ENCODE data around the gene KAZN.

The KAZN gene

GRCh38 chr1:15080328-15081007 is 482.0 kb downstream of the KAZN start:
- no peak for DNase-seq

GRCh38 chr1:15081102-15081501 is 482.6 kb downstream of the KAZN start:
- DNase-seq: no peak

GRCh38 chr1:15083578-15083977 is 485.1 kb downstream of the KAZN start:
- no peak for DNase-seq

GRCh38 chr1:15088281-15088971 is 489.9 kb downstream of the KAZN start:
- DNase-seq: no peak

- DNase-seq: no peak
Measured at GRCh38 chr1:15089258-15089992, 490.9 kb downstream of the KAZN start.

- peak; percentile 4 for DNase-seq
Measured at GRCh38 chr1:15090373-15090772, 491.9 kb downstream of the KAZN start.

GRCh38 chr1:15094056-15094455 is 495.6 kb downstream of the KAZN start:
- no peak for DNase-seq

DNA sequence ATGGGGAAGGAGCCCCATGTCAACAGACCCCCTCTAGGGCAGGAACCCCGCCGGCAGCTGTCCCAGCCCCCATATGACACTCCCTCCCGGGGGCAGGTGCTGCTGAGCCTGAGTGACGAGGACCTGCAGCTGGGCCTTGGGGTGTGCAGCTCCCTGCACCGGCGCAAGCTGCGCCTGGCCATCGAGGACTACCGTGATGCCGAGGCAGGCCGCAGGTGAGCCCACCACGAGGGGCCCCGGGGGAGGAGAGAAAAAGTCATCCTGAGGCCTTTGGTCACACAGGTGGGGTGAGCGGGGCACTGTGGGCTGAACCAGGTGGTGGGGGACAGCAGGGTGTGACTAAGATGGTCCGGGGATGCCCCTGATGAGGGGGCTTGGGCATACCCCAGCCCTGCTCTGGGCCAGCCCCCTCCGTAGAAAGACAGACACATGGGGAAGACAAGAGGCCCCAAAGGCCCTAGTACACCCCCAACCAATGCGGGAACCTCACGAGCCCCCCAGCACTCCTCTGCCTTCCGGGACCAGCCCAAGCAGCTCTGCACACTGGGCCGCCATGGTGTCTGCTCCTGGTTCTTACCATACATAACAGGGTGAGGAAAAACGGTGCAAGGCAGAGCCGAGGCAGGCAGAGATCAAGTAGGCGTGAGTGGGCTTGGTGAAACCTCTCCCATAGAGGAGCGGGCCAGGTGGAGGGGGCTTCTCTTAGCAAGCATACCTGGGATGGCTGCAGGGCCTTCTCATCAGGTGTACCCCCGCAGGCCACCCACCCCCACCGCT is 496.4 kb downstream of the KAZN start:
- DNase-seq: no peak

DNA sequence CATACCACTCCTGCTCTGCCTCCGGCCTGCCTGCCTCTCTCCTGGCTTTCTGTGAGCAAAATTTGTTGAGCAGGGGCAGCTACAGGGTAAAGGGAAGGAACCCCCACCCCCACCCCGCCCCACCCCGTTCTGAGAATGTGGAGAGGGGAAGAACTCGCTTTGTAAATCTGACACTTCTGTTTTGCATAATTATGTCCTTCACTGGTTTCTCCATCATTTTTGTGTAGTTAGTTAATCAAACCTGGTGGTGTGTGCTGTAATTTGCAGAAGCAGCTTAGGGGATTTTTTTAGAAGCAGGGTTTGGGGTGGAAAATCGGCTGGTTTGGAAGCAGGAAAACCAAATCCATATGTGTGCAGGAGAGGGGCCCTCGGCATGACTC is 497.0 kb downstream of the KAZN start:
- no peak for DNase-seq

DNA sequence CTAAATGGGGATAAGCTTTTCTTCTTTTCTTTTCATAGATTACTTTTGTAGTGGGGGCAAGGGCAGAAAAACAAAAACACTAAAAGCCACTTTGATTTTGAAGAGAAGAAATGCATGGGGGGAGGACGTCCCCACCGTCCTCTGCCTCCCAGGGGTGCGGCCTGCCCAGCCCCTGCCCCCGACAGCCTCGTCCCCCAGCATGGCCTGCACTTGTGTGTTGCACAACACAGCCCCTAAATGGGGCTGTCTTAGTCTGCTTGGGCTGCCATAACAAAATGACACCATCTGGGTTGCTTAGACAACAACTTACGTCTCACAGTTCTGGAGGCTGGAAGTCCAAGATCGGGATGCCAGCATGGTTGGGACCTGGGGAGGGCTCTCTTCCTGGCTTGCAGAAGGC is 497.8 kb downstream of the KAZN start:
- DNase-seq: no peak

GRCh38 chr1:15098176-15099125 is 500.0 kb downstream of the KAZN start:
- no peak for DNase-seq

GRCh38 chr1:15099441-15100120 is 501.1 kb downstream of the KAZN start:
- no peak for DNase-seq

- DNase-seq: no peak
Measured at GRCh38 chr1:15100121-15100879, 501.8 kb downstream of the KAZN start.

DNA sequence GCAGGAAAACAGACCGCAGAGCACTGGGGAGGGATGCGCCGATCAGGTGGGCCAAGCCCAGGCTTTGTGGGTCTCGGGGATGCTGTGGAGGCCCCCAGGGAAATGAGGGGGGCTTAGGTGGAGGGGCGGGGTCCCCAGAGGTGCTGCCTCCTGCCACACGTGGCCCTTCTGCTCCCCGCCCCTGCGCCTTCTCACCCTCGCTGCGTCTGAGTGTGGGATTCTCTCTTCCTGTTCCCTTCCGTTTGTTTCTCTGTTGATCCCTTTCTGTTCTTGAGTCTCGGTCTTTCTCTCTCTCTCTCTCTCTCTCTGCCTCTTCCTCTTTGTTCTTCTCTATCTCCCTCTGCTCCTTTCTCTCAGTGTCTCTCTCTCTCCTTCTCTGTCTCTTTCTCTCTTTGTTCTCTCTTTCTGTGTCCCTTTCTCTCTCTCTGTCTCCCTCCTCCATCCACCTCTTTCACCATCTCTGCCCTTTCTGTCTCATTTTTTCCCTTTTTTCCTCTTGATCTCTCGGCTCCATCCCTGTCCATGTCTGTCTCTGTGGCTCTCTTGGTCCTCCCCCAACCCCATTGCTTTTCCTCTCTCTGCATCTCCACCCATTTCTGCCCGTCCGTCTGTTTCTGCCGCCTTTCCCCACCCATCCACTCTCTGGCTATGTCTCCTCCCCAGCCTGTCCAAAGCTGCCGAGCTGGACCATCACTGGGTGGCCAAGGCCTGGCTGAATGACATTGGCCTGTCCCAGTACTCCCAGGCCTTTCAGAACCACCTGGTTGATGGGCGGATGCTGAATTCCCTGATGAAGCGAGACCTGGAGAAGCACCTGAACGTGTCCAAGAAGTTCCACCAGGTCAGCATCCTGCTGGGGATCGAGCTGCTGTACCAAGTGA is 502.6 kb downstream of the KAZN start:
- no peak for DNase-seq

- no peak for DNase-seq
Measured at GRCh38 chr1:15101801-15102200, 503.3 kb downstream of the KAZN start.

DNA sequence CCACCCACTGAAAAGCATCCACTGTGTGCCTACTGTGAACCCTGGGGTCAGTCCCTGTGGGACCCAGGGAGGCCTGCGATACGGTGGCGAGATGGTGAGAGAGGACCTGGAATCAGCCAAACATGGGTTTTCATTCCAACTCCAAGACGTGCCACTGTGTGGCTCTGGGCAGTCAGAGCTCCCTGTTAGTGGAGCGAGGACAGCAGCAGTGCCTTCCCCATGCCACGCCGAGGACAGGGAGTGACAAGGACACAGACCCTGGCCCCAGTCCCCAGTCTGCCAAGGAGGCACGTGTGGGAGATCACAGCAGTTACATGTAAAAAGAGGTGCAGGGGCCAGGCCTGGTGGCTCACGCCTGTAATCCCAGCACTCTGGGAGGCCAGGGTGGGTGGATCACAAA is 504.2 kb downstream of the KAZN start:
- no peak for DNase-seq

DNA sequence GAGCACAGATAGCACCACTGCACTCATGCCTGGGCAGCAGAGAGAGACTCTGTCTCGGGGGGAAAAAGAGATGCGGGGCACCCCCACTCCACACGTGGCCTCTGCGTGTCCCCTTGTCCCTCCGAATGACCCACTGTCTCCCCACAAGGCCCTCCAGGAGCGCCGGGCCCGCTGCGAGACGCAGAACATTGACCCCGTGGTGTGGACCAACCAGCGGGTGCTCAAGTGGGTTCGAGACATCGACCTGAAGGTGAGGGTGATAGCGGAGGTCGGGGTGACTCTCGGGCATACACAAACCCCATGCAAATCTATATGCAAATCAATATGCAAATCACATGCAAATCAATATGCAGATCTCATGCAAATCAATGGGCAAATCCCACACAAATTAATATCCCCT is 504.7 kb downstream of the KAZN start:
- no peak for DNase-seq

DNA sequence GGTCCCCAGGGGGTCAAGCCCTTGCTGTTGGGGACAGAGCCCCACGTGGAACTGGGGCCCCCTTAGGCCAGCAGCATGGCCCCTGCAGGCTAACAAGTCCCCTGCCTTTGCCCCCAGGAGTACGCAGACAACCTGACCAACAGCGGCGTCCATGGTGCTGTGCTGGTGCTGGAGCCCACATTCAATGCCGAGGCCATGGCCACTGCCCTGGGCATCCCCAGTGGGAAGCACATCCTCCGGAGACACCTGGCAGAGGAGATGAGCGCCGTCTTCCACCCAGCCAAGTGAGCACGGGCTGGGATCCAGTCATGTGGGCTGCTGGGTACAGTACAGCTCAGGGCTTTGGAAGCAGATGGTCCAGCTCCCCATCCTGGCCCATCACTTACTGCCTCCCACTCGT is 505.4 kb downstream of the KAZN start:
- DNase-seq: no peak

- no peak for DNase-seq
Measured at GRCh38 chr1:15104768-15105167, 506.3 kb downstream of the KAZN start.

DNA sequence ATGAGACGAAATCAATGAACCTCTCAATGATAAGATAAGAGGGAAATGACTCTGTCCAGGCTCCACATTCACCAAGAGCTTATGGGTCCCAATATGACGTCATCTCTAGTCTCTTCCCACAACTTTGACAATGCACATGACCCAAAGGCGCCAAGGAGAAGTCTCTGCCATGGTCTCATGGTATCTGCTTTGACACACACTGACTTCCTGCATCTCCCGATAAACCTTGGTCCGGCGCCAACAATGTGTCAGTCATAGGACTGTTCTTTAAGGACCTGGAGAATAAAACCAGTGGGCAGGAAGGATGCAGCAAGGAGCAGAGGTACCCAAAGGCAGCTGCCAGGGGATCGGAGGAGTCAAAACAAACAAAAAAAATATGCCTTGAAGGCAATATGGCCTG is 508.1 kb downstream of the KAZN start:
- no peak for DNase-seq
